ENCODE measurements around the gene MAPK8. TPM values are rescaled to one million over a fixed set of nuclear protein-coding genes. Genes with fewer than 3 reads are reported as not detected.

The MAPK8 gene
- polyA plus RNA-seq, 1 of the 3 experiments (the other 2 are of a cell fraction): 26.4 TPM

GRCh38 chr10:48439031-48439430 lies 132.6 kb downstream of the MAPK8 start:
- Histone ChIP-seq H3K9ac (no peak overlapping the region), H3K27me3 (ENCODE audit: insufficient read depth) (no peaks in the 10 kb centered on the region), H3K4me2 (no peak overlapping the region), H4K20me1 (ENCODE audit: insufficient read depth) (peaks cover 5% of the 10 kb centered on the region; the same call in 1 of the 2 replicates), H3K27ac (ENCODE audit: low read depth in 2 of 2, low read length in 1 of 2) (peak overlapping the region in 1 of 2 experiments; percentile 25; a peak in 2 of 4 replicates), H2AFZ (ENCODE audit: low read depth) (no peak overlapping the region; the same call in 1 of the 2 replicates), H3K36me3 (replicated peaks in 1 of 2; ENCODE audit: control insufficient read depth in 1 of 2, insufficient read depth in 2 of 2, low read length in 1 of 2) (peaks cover 21 to 39% of the 10 kb centered on the region in 2 experiments), H3K9me2 (0 out of 2 replicates have a peak, but pooled peaks cover 4% of the 10 kb centered on the region), H3K79me2 (ENCODE audit: insufficient read depth) (no peaks in the 10 kb centered on the region), H3K4me1 (ENCODE audit: control insufficient read depth in 1 of 2, insufficient read depth in 2 of 2, low read depth in 1 of 2, low read length in 1 of 2) (peaks cover under 1 to 4% of the 10 kb centered on the region in 2 experiments; a peak in 3 of 4 replicates), H3K4me3 (ENCODE audit: low read depth in 2 of 2, low read length in 1 of 2) (no peak overlapping the region), H3F3A (replicated peaks; ENCODE audit: insufficient read depth) (peaks cover 45% of the 10 kb centered on the region), H3K9me3 (no peaks in the 10 kb centered on the region)
- no peak for DNase-seq
- ChIA-PET CTCF (interaction anchor here (1.0 to 4.9 kb wide), 4 partner anchors 30 to 217 kb away, joined by 3 to 16 read pairs (median 3); no protein-coding TSS in a partner anchor), POLR2A (no interaction called here)
- 77% methylated on average over 2 of the region's 2 CpGs for WGBS (ENCODE audit: low lambda C conversion rate)
- TF ChIP-seq RCOR1 (IDR thresholded peaks at IDR 0.05; ENCODE audit: low read length) (no peak), POLR2AphosphoS5 (IDR thresholded peaks at IDR 0.05; ENCODE audit: low read depth, low read length) (0 out of 2 replicates have a peak, but pooled peaks have one; percentile 36), ELF1 (IDR thresholded peaks at IDR 0.05) (no peak), SMC3 (IDR thresholded peaks at IDR 0.05; ENCODE audit: low read depth, low read length) (no peak), FOXM1 (IDR thresholded peaks at IDR 0.05; ENCODE audit: low read depth) (no peak), EZH2phosphoT487 (IDR thresholded peaks at IDR 0.05; ENCODE audit: borderline replicate concordance, low read depth) (no peak), MXI1 (IDR thresholded peaks at IDR 0.05; ENCODE audit: low read depth, low read length) (no peak), FOSL2 (IDR thresholded peaks at IDR 0.05; ENCODE audit: borderline replicate concordance, low read depth) (peak; percentile 25; the same call in 1 of the 2 replicates), GATA2 (CRISPR knock-in tag; IDR thresholded peaks at IDR 0.05) (no peak), PBX3 (IDR thresholded peaks at IDR 0.05) (0 out of 2 replicates have a peak, but pooled peaks have one; percentile 24), SIN3A (IDR thresholded peaks at IDR 0.05; ENCODE audit: borderline replicate concordance, low read depth, low read length) (no peak), JUND (IDR thresholded peaks at IDR 0.05) (peak; percentile 40; the same call in 1 of the 2 replicates), EP300 (IDR thresholded peaks at IDR 0.05; ENCODE audit: borderline replicate concordance in 1 of 2, low read depth in 1 of 2, low read length in 1 of 2) (no peak), RXRA (IDR thresholded peaks at IDR 0.05; ENCODE audit: borderline replicate concordance, low read depth) (0 out of 2 replicates have a peak, but pooled peaks have one; percentile 7), ZBTB33 (IDR thresholded peaks at IDR 0.05; ENCODE audit: borderline replicate concordance, low read depth) (no peak), TCF12 (IDR thresholded peaks at IDR 0.05) (0 out of 2 replicates have a peak, but pooled peaks have one; percentile 26), RAD21 (IDR thresholded peaks at IDR 0.05; ENCODE audit: low read length) (no peak), USF1 (IDR thresholded peaks at IDR 0.05; ENCODE audit: borderline replicate concordance, low read depth) (no peak), FOXJ3 (CRISPR knock-in tag; IDR thresholded peaks at IDR 0.05) (no peak), REST (IDR thresholded peaks at IDR 0.05; ENCODE audit: low read depth, low read length) (no peak), USF2 (IDR thresholded peaks at IDR 0.05; ENCODE audit: borderline replicate concordance, low read depth, low read length) (no peak), IRF3 (IDR thresholded peaks at IDR 0.05; ENCODE audit: low read depth, low read length) (no peak), GABPA (IDR thresholded peaks at IDR 0.05; ENCODE audit: low read depth) (no peak), RFX5 (IDR thresholded peaks at IDR 0.05; ENCODE audit: low read length) (no peak), CHD2 (IDR thresholded peaks at IDR 0.05; ENCODE audit: low read length, partially characterized antibody) (no peak)
